ENCODE results near the gene SLC39A11.
"Not testable (repeated sequence)": the region's sequence is repeated elsewhere in the genome, so short reads cannot be mapped to it uniquely, and the experiment has no call there.

Gene SLC39A11

GRCh38 chr17:72940496-72940895 lies 152.0 kb downstream of the SLC39A11 start:
- DNase-seq: no peak

- no peak for DNase-seq
Observed at GRCh38 chr17:72938482-72938881, 154.0 kb downstream of the SLC39A11 start.

GRCh38 chr17:72937707-72938106 lies 154.8 kb downstream of the SLC39A11 start:
- DNase-seq: no peak

- DNase-seq: not testable (repeated sequence)
Observed at GRCh38 chr17:72937254-72937653, 155.2 kb downstream of the SLC39A11 start.

- no peak for DNase-seq
Observed at GRCh38 chr17:72935984-72936383, 156.5 kb downstream of the SLC39A11 start.

GRCh38 chr17:72934927-72935326 lies 157.6 kb downstream of the SLC39A11 start:
- DNase-seq: no peak

- DNase-seq: no peak
Observed at GRCh38 chr17:72931635-72932034, 160.9 kb downstream of the SLC39A11 start.

- DNase-seq: no peak
Observed at GRCh38 chr17:72931163-72931562, 161.3 kb downstream of the SLC39A11 start.

- no peak for DNase-seq
Observed at GRCh38 chr17:72930031-72930430, 162.5 kb downstream of the SLC39A11 start.

GRCh38 chr17:72928454-72929136 lies 163.9 kb downstream of the SLC39A11 start:
- DNase-seq: no peak

- no peak for DNase-seq
Observed at GRCh38 chr17:72927760-72928159, 164.7 kb downstream of the SLC39A11 start.

- no peak for DNase-seq
Observed at GRCh38 chr17:72927146-72927545, 165.3 kb downstream of the SLC39A11 start.

- DNase-seq: no peak
Observed at GRCh38 chr17:72926171-72926570, 166.3 kb downstream of the SLC39A11 start.

- no peak for DNase-seq
Observed at GRCh38 chr17:72924196-72924595, 168.3 kb downstream of the SLC39A11 start.

GRCh38 chr17:72922219-72922618 lies 170.3 kb downstream of the SLC39A11 start:
- DNase-seq: no peak

- no peak for DNase-seq
Observed at GRCh38 chr17:72921347-72922054, 171.0 kb downstream of the SLC39A11 start.

GRCh38 chr17:72920513-72920912 lies 172.0 kb downstream of the SLC39A11 start:
- no peak for DNase-seq

- DNase-seq: no peak
Observed at GRCh38 chr17:72916991-72917390, 175.5 kb downstream of the SLC39A11 start.

- DNase-seq: peak; percentile 28
Observed at GRCh38 chr17:72915625-72916081, 176.8 kb downstream of the SLC39A11 start.

- no peak for DNase-seq
Observed at GRCh38 chr17:72913142-72913682, 179.3 kb downstream of the SLC39A11 start.

GRCh38 chr17:72906306-72906705 lies 186.2 kb downstream of the SLC39A11 start:
- DNase-seq: no peak

- no peak for DNase-seq
Observed at GRCh38 chr17:72903522-72903921, 189.0 kb downstream of the SLC39A11 start.

GRCh38 chr17:72901657-72902056 lies 190.8 kb downstream of the SLC39A11 start:
- DNase-seq: no peak

GRCh38 chr17:72901083-72901482 lies 191.4 kb downstream of the SLC39A11 start:
- no peak for DNase-seq

Measured in NCI-H2171 (cell line).